K562 (cell line): ENCODE results near the gene TFAM. TPM values are rescaled to one million over a fixed set of nuclear protein-coding genes. Genes with fewer than 3 reads are reported as not detected.
A peak's percentile ranks its signal among the peaks of the same experiment; 100 is the strongest.

Experiments used
- ATAC-seq: fragments of 200-7000 bp; cut with Tn5 transposase; 3 replicates; pipeline ENCODE4 v1.9.1; 2020; ENCODE audit warnings: moderate library complexity
- BruUV-seq: library from RNA; stranded (reverse); fragments of 400-500 nt; replicated peaks from 2 replicates; lab custom pipeline; 2021; lab: Mats Ljungman, UMichigan
- CTCF ChIA-PET: fragments of 300-600 bp; formaldehyde crosslinking; extraction: SDS; loops from one replicate; lab custom pipeline; 2021; ENCODE audit warnings: low intra/inter-chr PET ratio; lab: Yijun Ruan, JAX
- POLR2A ChIA-PET: fragments of 300-600, 350-650 bp; sonication (Branson Sonifier 250); formaldehyde crosslinking; extraction: SDS; loops from one replicate; lab custom pipeline; 2021; ENCODE audit warnings: antibody characterized with exemption, inconsistent platforms; lab: Yijun Ruan, JAX
- DNase-seq, 4 experiments: peaks; one replicate each; pipeline versions ENCODE4 v3.0.0 to v3.0.0-alpha.2; 2011 to 2018; ENCODE audit warnings: low spot score in 3 of 4, mixed read lengths in 3 of 4; ENCODE audit errors: extremely low read depth in 1 of 4
- FAIRE-seq: peaks from 2 replicates; lab custom pipeline; 2011; peaks lifted over from hg19 to GRCh38; lab: Jason Lieb, UNC
- H2AFZ ChIP-seq: 2 replicates; pipeline ENCODE4 v1.6.0; 2011; ENCODE audit warnings: low read depth, low read length, control low read depth, inconsistent platforms
- H3K27ac ChIP-seq: fragments of 200-600 bp; 3 replicates; pipeline ENCODE4 v1.8.0; 2011; ENCODE audit warnings: low read depth, mild to moderate bottlenecking, control low read depth, inconsistent platforms, low read length, moderate library complexity, mixed read lengths; ENCODE audit errors: extremely low read depth
- H3K27me3 ChIP-seq, 2 experiments: fragments of 300-600 bp in 1 of 2; 2 replicates in 1 of 2; 3 replicates in 1 of 2; pipeline versions ENCODE4 v1.6.0 to v1.8.0; 2011; ENCODE audit warnings: inconsistent platforms in 2 of 2, low read length in 2 of 2, mild to moderate bottlenecking in 1 of 2, mixed read lengths in 1 of 2, moderate library complexity in 1 of 2; ENCODE audit not compliant: control insufficient read depth in 2 of 2, insufficient read depth in 2 of 2
- H3K36me3 ChIP-seq: fragments of 300-600 bp; 3 replicates; pipeline ENCODE4 v1.8.0; 2011; ENCODE audit warnings: mild to moderate bottlenecking, low read length, inconsistent platforms; ENCODE audit not compliant: control insufficient read depth, insufficient read depth
- H3K4me1 ChIP-seq, 2 experiments: fragments of 200-600 bp in 1 of 2; replicated peaks in 1 of 2; 2 replicates in 1 of 2; 3 replicates in 1 of 2; pipeline versions ENCODE4 v1.5.1 to v1.8.0; 2011; ENCODE audit warnings: inconsistent platforms in 2 of 2, low read length in 2 of 2, mild to moderate bottlenecking in 1 of 2, mixed read lengths in 1 of 2, moderate library complexity in 1 of 2; ENCODE audit not compliant: control insufficient read depth in 2 of 2, insufficient read depth in 2 of 2
- H3K4me2 ChIP-seq: 2 replicates; pipeline ENCODE4 v1.6.1; 2011; ENCODE audit warnings: low read length, control low read depth, inconsistent platforms, mixed read lengths; ENCODE audit not compliant: insufficient read depth
- H3K4me3 ChIP-seq: fragments of 200-600 bp; sonication (generic), shearing (Covaris generic); 2 replicates; pipeline ENCODE4 v1.5.1; 2016; ENCODE audit warnings: control low read depth, inconsistent platforms
- H3K79me2 ChIP-seq: fragments of 200-600 bp; 3 replicates; pipeline ENCODE4 v1.8.0; 2011; ENCODE audit warnings: low read length, inconsistent platforms; ENCODE audit not compliant: control insufficient read depth, insufficient read depth
- H3K9ac ChIP-seq, 2 experiments: 2 replicates each; pipeline versions ENCODE4 v1.6.0 to v1.6.1; 2011; ENCODE audit warnings: low read depth in 2 of 2, low read length in 2 of 2, control low read depth in 1 of 2, inconsistent platforms in 1 of 2, mild to moderate bottlenecking in 1 of 2, mixed read lengths in 1 of 2; ENCODE audit not compliant: insufficient read depth in 1 of 2
- H3K9me1 ChIP-seq: one replicate; pipeline ENCODE4 v1.6.0; 2011; ENCODE audit warnings: inconsistent platforms, mild to moderate bottlenecking, low read length, moderate library complexity; ENCODE audit not compliant: control insufficient read depth, insufficient read depth
- H3K9me3 ChIP-seq: replicated peaks from 2 replicates; pipeline ENCODE4 v1.5.1; 2011; ENCODE audit warnings: low read depth, low read length, inconsistent platforms; ENCODE audit not compliant: control insufficient read depth, insufficient read depth
- H4K20me1 ChIP-seq: replicated peaks from 2 replicates; pipeline ENCODE4 v1.6.1; 2011; ENCODE audit warnings: low read length, inconsistent platforms, mixed read lengths; ENCODE audit not compliant: control insufficient read depth, insufficient read depth
- LCOR ChIP-seq: sonication (generic); formaldehyde crosslinking; IDR thresholded peaks from 2 replicates; pipeline ENCODE4 v1.8.0; 2022; ENCODE audit warnings: mild to moderate bottlenecking, missing genetic modification reagents
- MAFF ChIP-seq: IDR thresholded peaks from 2 replicates; pipeline ENCODE4 v1.6.1; 2012; ENCODE audit warnings: low read length, improper control_type of control experiment
- NFRKB ChIP-seq: fragments of 450-650 bp; IDR thresholded peaks from 2 replicates; pipeline ENCODE4 v1.6.1; 2016; ENCODE audit warnings: low read depth
- THRAP3 ChIP-seq: fragments of 450-650 bp; IDR thresholded peaks from 2 replicates; pipeline ENCODE4 v1.6.1; 2016; ENCODE audit warnings: mild to moderate bottlenecking, inconsistent platforms, borderline replicate concordance
- ZFX ChIP-seq: sonication (generic); formaldehyde crosslinking; IDR thresholded peaks from 2 replicates; pipeline ENCODE4 v1.8.0; 2022; ENCODE audit warnings: mild to moderate bottlenecking, missing genetic modification reagents, moderate library complexity
- ZNF253 ChIP-seq: fragments of 250-450 bp; sonication (Bioruptor Pico); conservative IDR thresholded peaks from 2 replicates; pipeline ENCODE4 v1.6.1; 2021; ENCODE audit warnings: mild to moderate bottlenecking
- WGBS: fragments of 100-300 bp; shearing (Covaris generic); methylation state at CpG from one replicate; pipeline ENCODE4 v1.1.6; 2016; ENCODE audit warnings: low coverage, mixed read lengths; ENCODE audit not compliant: insufficient coverage; ENCODE audit errors: missing lambda C conversion rate; 5-methylcytosine and 5-hydroxymethylcytosine counted together
- in situ Hi-C: fragments of 300-500 bp; cut with MboI; formaldehyde crosslinking; loops from 4 replicates; pipeline ENCODE4 v1.15.0; 2018; ENCODE audit warnings: inconsistent platforms, mixed read lengths
- intact Hi-C: fragments of 100-400 bp; cut with micrococcal nuclease; formaldehyde crosslinking; loops from 2 replicates; pipeline ENCODE4 v1.14.2; 2022
- polyA plus RNA-seq, 8 experiments: library from polyadenylated mRNA; depleted of rRNA in 4 of 8; stranded (reverse) in 5 of 8; unstranded in 3 of 8; fragments of >200 nt; fragmentation: Nextera tagmentation in 2 of 8; fragmentation: Illumina TruSeq in 1 of 8; extraction: Ambion mirVana in 2 of 8; extraction: Trizol in 1 of 8; gene quantifications; 2 replicates each; pipeline versions ENCODE4 v1.2.1 to v1.2.3, GENCODE V29; 2011 to 2014; ENCODE audit warnings: inconsistent platforms in 1 of 8, missing spikeins in 1 of 8
- total RNA-seq, 7 experiments: library from RNA; depleted of rRNA in 6 of 7; stranded (reverse); fragments of >200 nt in 6 of 7; fragmentation: Illumina TruSeq in 2 of 7; extraction: Trizol in 2 of 7; gene quantifications; 2 replicates each; pipeline versions ENCODE4 v1.2.1 to v1.2.3, GENCODE V29; 2011 to 2021; ENCODE audit warnings: low replicate concordance in 1 of 7
- TF ChIP-seq, protein P1 (sequence below): sonication (generic); formaldehyde crosslinking; IDR thresholded peaks from 2 replicates; pipeline ENCODE4 v1.8.1; 2023; ENCODE audit warnings: mild to moderate bottlenecking, missing genetic modification reagents
- TF ChIP-seq, protein P2 (sequence below): sonication (generic); formaldehyde crosslinking; IDR thresholded peaks from 2 replicates; pipeline ENCODE4 v1.8.0; 2022; ENCODE audit warnings: mild to moderate bottlenecking, missing genetic modification reagents
- TF ChIP-seq, protein P3 (sequence below): sonication (generic); formaldehyde crosslinking; IDR thresholded peaks from 2 replicates; pipeline ENCODE4 v1.8.0; 2023; ENCODE audit warnings: mild to moderate bottlenecking, missing genetic modification reagents

Gene TFAM
- total and polyA plus RNA-seq, 9 of the 15 experiments (the other 6 are each of a cell fraction or from before 2014, with no cell fraction given): 74.3 to 227 (median 155) TPM

DNA sequence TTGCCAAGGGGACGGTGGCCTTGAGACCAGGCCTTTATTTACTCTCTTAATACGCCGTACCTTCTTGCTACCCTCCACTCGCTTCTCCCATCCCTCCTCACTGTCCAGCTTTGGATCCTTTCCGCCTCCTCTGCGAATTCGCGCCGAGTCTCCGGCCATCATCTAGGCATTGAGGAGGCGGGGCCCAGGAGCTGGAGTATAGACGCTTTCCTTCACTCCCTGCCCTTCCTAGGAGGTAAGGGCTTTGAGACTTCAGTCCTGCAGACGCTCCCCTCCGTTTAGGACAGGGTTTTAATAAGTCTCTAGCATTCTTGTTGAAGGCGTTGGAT, 538 bp downstream of the TFAM start:
- H4K20me1 ChIP-seq: no peaks in the 10 kb centered on the region; the same call in 1 of the 2 replicates
- FAIRE-seq (no peak), ATAC-seq (peak; percentile 70), DNase-seq (peak; percentile 47 to 74 (median 54))
- TF ChIP-seq, protein P1, sequence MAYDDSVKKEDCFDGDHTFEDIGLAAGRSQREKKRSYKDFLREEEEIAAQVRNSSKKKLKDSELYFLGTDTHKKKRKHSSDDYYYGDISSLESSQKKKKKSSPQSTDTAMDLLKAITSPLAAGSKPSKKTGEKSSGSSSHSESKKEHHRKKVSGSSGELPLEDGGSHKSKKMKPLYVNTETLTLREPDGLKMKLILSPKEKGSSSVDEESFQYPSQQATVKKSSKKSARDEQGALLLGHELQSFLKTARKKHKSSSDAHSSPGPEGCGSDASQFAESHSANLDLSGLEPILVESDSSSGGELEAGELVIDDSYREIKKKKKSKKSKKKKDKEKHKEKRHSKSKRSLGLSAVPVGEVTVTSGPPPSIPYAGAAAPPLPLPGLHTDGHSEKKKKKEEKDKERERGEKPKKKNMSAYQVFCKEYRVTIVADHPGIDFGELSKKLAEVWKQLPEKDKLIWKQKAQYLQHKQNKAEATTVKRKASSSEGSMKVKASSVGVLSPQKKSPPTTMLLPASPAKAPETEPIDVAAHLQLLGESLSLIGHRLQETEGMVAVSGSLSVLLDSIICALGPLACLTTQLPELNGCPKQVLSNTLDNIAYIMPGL (CRISPR knock-in tag): 0 out of 2 replicates have a peak, but pooled peaks have one; percentile 47
- no peak for TF ChIP-seq MAFF
- 0 out of 2 replicates have a peak, but pooled peaks have one; percentile 68 for TF ChIP-seq ZFX (CRISPR knock-in tag)
- TF ChIP-seq THRAP3: 0 out of 2 replicates have a peak, but pooled peaks have one; percentile 70
- TF ChIP-seq, protein P2, sequence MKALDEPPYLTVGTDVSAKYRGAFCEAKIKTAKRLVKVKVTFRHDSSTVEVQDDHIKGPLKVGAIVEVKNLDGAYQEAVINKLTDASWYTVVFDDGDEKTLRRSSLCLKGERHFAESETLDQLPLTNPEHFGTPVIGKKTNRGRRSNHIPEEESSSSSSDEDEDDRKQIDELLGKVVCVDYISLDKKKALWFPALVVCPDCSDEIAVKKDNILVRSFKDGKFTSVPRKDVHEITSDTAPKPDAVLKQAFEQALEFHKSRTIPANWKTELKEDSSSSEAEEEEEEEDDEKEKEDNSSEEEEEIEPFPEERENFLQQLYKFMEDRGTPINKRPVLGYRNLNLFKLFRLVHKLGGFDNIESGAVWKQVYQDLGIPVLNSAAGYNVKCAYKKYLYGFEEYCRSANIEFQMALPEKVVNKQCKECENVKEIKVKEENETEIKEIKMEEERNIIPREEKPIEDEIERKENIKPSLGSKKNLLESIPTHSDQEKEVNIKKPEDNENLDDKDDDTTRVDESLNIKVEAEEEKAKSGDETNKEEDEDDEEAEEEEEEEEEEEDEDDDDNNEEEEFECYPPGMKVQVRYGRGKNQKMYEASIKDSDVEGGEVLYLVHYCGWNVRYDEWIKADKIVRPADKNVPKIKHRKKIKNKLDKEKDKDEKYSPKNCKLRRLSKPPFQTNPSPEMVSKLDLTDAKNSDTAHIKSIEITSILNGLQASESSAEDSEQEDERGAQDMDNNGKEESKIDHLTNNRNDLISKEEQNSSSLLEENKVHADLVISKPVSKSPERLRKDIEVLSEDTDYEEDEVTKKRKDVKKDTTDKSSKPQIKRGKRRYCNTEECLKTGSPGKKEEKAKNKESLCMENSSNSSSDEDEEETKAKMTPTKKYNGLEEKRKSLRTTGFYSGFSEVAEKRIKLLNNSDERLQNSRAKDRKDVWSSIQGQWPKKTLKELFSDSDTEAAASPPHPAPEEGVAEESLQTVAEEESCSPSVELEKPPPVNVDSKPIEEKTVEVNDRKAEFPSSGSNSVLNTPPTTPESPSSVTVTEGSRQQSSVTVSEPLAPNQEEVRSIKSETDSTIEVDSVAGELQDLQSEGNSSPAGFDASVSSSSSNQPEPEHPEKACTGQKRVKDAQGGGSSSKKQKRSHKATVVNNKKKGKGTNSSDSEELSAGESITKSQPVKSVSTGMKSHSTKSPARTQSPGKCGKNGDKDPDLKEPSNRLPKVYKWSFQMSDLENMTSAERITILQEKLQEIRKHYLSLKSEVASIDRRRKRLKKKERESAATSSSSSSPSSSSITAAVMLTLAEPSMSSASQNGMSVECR (CRISPR knock-in tag): peak; percentile 74; the same call in 1 of the 2 replicates
- 0 out of 2 replicates have a peak, but pooled peaks have one; percentile 12 for TF ChIP-seq NFRKB
- TF ChIP-seq, protein P3, sequence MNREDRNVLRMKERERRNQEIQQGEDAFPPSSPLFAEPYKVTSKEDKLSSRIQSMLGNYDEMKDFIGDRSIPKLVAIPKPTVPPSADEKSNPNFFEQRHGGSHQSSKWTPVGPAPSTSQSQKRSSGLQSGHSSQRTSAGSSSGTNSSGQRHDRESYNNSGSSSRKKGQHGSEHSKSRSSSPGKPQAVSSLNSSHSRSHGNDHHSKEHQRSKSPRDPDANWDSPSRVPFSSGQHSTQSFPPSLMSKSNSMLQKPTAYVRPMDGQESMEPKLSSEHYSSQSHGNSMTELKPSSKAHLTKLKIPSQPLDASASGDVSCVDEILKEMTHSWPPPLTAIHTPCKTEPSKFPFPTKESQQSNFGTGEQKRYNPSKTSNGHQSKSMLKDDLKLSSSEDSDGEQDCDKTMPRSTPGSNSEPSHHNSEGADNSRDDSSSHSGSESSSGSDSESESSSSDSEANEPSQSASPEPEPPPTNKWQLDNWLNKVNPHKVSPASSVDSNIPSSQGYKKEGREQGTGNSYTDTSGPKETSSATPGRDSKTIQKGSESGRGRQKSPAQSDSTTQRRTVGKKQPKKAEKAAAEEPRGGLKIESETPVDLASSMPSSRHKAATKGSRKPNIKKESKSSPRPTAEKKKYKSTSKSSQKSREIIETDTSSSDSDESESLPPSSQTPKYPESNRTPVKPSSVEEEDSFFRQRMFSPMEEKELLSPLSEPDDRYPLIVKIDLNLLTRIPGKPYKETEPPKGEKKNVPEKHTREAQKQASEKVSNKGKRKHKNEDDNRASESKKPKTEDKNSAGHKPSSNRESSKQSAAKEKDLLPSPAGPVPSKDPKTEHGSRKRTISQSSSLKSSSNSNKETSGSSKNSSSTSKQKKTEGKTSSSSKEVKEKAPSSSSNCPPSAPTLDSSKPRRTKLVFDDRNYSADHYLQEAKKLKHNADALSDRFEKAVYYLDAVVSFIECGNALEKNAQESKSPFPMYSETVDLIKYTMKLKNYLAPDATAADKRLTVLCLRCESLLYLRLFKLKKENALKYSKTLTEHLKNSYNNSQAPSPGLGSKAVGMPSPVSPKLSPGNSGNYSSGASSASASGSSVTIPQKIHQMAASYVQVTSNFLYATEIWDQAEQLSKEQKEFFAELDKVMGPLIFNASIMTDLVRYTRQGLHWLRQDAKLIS (CRISPR knock-in tag): 0 out of 2 replicates have a peak, but pooled peaks have one; percentile 13
- TF ChIP-seq ZNF253 (CRISPR knock-in tag): no peak
- 0 out of 2 replicates have a peak, but pooled peaks have one; percentile 7 for TF ChIP-seq LCOR (CRISPR knock-in tag)
- no peaks in the 10 kb centered on the region for H3K27me3 ChIP-seq
- in situ Hi-C loops (loop anchor here (10.0 kb wide), 1 partner anchor 201 kb away; no protein-coding TSS in a partner anchor), intact Hi-C loops (loop anchor here (1.0 to 5.0 kb wide), 4 partner anchors 51 to 208 kb away; partner anchors contain the start of gene UBE2D1)
- H3K4me1 ChIP-seq: peaks cover 11 to 18% of the 10 kb centered on the region in 2 experiments
- peak overlapping the region; percentile 85 for H3K27ac ChIP-seq
- under 1% methylated on average over 15 of the region's 15 CpGs for WGBS
- CTCF ChIA-PET: interaction anchor here (1.1 to 2.1 kb wide), 2 partner anchors 86 to 208 kb away, joined by 6 to 10 read pairs; no protein-coding TSS in a partner anchor
- H3K9me3 ChIP-seq: no peaks in the 10 kb centered on the region
- TSS peak; percentile 58 for BruUV-seq
- H2AFZ ChIP-seq: peak overlapping the region; percentile 93
- peak overlapping the region; percentile 86 for H3K4me3 ChIP-seq
- peak overlapping the region; percentile 94 for H3K4me2 ChIP-seq
- POLR2A ChIA-PET: interaction anchor here (1.0 to 3.6 kb wide), 4 partner anchors 10 to 16 kb away, joined by 4 to 22 read pairs (median 6); no protein-coding TSS in a partner anchor
- peaks cover 63% of the 10 kb centered on the region for H3K79me2 ChIP-seq
- H3K9ac ChIP-seq: peak overlapping the region; percentile 87 to 100
- no peaks in the 10 kb centered on the region for H3K9me1 ChIP-seq
- peaks cover 44% of the 10 kb centered on the region for H3K36me3 ChIP-seq
